ENCODE data around the gene PTK6.
"Not testable (repeated sequence)": the region's sequence is repeated elsewhere in the genome, so short reads cannot be mapped to it uniquely, and the experiment has no call there.

Gene PTK6

DNA sequence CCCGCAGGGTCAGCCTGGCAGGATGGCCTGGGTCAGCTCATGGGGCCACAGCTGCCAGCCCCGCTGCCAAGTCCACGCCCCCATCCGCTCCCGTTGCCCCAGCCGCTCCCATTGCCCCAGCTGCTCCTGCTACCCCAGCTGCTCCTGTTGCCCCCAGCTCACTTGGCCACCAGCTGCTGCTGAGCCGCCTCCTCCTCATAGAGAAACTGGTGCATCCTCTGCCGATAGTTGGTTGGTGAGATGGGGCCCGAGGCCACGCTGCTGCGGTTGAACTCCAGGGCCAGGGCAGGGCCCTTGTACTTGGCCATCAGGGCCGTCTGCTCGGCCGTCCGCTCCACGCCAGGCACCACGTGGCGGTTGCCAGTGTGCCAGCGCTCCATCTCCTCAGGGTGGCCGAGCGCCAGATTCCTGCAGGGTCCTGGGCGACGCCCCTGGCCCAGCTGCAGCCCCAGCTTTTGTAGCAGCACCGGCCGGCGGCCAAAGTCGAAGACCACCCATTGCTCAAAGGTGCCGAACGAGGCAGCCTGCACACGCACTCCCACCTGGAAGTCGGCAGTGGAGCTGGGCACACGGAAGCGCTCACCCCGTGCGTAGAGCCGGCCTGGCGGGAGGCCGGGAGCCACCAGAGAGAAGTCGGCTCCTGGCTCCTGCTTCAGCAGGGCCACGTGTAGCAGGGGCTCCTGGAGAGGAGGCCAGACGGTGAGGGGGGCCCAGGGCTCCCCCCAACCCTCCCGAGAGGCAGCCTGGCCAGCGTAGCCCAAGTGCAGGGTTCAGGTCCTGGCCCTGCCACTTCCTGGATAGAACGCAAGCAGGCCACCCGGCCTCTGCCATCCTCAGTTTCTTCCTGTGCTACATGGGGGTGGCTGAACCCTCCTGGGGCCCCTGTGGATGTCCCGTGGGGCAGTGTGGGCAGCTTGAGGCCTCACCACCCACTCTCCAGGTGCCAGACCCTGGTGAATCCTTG is 32.1 kb upstream of the PTK6 start:
- DNase-seq = no peak

DNA sequence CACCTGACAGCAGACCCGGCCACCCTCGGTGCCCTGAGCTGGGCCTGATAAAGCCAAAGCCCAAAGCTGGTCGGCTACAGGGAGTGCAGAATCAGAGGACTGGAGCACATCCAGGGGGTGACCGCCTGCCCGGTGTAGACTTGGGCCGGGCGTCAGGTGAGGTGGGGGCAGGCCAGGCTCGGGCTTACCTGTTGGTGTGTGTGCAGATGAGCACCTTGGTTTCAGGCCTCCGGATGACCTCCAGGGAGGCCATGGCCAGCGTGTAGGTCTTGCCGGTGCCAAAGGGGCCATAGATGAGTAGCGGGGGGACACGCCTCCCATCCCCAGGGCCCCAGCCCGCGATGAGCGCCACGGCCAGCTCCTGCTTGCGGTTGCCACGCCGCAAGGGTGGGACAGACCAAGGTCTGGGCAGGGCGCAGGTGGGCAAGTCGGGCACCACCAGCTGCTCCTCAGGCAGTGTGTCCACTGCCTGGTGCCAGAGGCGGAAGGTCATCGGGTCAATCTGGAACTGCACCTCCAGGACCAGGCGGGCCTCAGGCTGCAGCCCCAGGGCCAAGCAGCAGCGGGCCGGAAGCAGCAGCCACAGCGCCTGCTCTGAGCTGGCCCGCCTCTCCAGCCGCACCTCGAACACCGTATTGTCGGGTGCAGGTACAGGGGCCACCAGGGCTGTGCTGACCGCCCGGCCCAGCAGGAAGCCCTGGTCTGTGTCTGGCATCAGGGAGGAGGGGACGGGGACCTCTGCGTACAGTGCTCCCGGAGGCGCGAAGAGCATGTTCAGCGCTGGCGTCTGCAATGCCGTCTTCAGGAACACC is 31.2 kb upstream of the PTK6 start:
- DNase-seq = no peak

DNA sequence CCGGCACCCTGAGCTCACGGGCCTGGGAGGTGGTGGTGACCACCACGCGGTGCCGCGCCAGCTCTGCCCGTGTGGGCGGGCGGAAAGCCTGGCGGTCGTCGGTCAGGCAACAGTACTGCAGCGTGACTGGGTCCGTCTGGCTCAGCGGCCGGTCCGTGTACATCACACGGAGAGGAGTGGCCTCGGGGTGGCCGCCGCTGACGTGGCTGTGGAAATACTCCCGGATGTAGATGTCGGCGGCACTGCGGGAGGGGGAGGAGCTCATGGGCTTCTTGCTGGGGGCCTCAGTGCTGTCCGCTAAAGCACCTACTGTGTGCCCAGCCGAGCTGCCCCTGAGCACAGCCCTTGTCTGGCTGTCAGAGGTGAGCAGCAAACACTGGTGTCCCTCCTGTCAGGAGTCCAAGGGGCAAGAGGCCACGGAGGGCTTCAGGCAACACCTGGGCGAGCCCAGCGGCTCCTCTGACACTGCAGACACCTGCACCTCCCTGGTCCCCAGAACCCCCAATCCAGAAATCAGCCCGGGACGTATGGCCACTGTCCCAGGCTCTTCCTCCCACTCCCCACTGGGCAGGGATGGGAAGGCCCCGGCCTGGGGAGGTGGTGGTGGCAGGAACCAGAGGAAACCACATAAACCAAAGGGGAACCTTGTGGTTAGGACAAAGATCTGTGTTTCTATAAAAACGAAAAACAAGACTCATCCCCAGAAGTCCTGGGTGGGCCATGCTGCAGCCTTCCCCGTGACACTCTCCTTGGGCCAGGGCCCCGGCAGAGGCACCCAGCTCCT is 30.4 kb upstream of the PTK6 start:
- peak; percentile 41 for DNase-seq

DNA sequence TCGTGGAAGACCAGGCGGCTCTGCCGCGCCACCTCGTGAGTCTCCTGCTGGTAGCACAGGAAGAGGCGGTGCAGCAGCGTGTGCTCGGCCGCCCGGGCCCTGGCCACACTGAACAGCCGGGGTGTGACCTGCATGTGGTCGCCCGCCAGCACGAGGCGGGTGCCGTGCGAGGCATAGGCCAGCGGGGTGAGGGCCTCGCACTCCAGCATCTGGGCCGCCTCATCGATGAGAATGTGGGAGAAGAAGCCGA is 29.9 kb upstream of the PTK6 start:
- DNase-seq = no peak

DNA sequence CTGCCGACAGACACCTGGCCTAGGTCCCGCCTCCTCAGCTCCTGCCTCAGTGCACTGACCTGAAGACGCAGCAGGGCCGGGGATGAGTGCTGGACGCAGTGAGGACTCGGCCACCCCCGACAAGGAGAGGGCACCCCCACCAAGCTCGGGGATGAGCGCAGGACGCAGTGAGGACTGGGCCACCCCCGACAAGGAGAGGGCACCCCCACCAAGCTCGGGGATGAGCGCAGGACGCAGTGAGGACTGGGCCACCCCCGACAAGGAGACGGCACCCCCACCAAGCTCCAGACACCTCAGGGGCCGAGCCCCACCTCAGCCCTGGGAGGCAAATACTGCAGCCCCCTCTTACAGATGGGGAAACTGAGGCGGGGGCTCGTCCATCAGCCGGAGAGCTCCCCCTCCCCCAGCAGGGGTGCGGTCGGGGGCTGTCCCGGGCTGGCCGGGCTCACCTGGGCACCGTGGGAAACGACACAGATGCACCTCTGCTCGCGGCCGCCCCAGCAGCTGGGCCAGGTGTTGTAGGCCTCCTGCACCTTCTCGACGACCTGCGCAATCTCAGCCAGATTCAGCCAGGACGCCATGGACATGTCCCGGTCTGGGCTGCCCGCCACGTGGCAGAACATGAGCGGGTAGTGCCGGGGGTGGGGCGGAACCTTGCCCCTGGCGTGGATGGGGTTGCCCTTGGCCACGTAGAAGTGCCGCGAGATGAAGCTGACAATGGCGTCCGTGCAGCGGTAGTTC is 29.4 kb upstream of the PTK6 start:
- DNase-seq = no peak

DNA sequence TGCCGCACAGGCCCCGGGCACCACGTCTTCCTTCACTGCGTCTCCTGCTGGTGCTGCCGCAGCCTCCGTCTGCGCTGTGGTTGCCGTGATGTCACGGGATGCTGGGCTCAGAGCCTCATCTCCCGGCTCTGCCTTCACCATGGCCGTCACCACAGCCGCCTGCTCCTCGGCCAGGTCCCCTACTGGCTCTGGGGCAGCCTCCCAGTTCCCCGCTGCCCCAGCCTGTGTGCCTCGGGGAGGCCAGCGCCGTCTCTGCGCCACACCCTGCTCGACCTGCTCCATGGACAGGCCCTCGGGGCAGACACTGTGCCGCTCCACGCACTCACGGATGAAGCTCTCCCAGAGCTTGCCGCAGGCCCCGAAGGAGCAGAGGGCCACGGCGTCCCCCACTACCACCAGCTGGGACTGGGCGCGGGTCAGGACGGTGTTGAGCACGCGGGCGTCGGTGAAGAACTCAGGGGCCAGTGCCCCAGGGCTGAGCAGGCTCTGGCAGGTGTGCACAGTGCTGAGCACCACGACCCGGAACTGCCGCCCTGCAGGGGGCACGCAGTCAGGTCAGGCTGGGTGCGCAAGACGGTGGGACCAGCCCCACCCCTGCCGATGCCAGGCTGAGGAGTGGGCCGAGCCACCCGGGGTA is 28.6 kb upstream of the PTK6 start:
- no peak for DNase-seq

DNA sequence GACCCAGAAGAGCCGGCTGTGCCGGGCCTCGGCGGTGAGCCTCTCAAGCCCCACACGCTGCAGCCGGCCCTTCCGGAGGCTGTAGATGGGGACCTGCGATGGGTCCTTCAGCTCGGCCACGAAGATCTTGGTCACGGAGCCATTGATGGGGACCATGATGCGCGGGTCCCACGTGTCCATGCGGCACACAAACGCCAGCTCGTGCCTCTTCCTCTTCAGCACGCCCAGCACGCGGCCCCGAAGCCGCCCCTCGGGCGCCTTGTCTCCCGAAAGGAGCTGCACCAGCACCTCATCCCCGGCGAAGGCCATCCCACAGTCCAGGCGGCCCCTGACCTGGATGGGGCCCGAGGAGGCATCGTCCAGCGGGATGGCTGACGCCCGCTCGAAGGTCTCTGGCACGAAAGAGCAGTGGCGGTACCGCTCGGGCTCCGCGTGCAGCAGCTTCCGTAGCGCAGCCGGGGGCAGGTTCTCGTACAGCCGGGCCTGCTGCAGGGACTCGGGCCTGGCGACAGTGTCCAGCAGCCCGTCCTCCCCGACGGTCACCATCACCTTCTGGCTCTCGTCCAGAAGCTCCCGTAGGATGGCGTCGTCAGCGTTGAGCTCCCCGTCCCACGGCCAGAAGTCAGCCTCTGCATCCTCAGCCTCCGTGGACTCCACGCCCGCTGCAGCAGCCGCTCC is 28.0 kb upstream of the PTK6 start:
- no peak for DNase-seq

DNA sequence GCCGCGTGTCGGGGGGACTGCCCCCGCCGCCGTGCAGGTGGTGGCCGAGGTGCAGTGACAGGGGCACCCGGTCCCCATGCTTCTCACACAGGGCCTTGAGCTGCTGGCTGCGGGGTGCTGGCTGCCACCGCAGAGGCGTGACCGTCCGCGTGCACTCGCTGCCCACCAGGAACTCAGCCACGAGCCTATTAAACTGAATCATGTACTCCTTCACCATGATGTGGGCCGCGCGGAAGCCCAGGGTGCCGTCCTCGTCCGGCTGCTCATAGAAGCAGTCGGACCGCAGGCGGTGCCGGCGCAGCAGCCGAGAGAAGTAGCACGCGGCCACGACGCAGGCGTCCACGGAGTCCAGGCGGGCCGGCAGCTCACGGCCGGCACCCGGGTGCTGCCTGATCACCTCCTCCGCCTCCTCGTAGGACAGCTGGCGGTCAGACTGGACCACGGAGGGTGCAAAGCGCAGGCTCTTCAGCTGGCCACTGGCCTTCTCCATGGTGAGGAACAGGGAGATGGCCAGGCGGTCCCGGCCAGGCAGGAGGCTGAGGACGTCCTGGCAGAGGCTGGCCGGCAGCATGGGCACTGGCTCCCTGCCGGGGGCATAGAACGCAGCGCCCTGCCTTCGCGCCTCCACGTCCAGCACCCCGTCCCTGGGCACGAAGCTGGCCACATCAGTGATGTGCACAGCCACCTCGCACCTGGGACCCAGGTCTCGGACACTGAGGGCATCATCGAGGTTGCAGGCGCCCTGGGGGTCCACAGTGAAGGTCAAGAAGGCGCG is 27.0 kb upstream of the PTK6 start:
- no peak for DNase-seq

DNA sequence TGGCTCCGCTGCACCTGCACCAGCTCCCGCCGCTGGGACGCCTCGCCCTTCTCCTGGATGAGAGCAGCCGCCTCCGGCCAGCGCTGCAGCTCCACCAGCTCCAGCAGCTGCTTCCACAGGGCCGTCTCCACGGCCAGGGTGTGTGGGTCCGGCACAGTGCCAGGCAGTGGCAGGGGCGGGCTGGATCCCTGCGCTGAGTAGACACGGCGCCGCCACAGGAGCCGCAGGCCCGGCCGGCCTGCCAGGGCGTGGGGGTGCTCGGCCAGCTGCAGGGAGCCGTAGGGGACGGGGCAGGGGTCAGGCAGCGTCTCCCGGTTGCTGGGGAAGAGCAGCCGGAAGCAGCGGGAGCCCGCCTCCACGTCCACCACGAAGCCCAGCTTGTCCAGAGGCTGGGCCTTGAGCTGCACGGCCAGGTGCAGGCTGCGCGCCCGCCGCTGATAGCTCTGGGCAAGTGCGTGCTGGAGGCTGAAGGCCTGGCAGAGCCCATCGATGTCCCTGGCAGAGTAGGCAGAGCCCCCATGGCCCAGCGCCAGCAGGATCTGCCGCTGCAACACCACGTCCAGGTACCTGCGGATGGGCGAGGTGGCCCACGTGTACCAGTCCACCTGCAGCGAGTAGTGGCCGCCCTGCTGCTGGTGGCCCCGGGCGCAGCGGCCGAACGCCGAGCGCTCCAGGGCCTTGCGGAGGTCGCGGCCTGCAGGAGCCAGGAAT is 26.2 kb upstream of the PTK6 start:
- no peak for DNase-seq

DNA sequence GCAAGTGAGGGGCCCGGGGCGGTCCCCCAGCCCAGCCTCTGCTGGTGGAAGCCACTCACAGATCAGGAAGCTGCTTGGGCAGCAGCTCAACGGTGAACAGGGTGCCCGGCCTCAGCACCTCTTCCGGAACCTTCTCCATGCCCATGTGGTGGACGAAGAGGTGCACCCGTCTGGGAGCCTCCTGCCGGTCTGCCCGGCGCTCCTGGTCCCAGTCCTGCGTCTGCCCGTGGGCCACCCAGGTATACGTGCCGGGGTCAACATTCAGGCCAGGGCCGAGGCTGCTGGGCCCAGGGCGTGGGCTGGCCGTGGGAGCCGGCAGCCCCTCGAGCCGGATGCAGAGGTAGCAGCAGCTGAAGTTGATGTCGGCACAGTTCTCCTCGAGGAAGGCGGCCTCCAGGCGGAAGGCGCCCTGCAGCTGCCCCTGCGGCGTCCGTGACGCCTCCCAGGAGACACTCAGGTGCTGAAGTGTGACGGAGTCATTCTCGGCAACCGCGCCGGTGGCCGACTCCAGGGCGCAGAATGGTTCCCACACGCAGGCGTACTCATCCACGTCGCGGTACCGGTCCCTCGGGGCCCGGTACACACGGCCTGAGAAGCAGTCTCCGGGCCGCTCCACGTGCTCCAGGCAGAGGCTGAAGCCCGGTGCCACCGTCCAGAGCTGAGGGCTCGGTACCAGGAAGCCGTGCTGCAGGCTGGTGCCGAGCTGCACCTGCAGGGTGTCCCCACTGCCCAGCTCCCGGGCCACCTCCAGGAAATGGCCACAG is 25.5 kb upstream of the PTK6 start:
- no peak for DNase-seq

DNA sequence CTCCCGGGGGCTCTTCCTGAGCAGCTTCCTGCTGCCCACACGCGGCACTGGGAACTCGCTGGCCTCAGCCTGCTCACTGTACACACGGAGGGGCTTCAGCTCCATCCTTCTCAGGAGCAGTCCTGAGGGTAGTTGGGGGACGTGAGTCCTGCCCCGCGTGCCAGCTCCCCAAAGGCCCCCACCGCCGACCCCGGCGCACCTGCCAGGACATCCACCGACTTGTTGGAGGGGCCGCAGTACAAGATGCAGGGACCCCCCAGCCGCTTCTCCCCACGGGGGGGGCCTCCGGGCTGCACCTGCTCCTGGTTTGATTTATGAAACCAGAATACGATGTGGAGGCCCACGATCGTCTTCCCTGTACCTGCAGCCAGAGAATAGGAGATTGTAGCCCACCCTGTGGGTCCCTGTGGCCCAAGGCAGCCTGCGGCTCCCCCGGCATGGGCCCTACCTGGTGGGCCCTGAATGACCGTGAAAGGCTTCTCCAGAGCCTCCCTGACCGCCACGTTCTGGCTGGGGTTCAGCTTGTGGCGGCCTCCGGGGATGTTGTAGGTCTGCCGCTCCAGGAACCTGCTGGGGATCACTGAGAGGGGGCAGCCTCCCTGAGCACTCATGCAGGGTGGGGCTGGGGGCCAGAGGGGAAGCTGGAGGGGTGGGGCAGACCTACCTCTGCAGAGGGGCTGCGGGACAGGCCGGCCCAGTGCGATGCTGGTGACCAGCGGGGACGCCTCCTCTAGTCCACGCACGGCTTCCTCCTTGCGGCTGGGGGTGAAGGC is 24.6 kb upstream of the PTK6 start:
- no peak for DNase-seq

DNA sequence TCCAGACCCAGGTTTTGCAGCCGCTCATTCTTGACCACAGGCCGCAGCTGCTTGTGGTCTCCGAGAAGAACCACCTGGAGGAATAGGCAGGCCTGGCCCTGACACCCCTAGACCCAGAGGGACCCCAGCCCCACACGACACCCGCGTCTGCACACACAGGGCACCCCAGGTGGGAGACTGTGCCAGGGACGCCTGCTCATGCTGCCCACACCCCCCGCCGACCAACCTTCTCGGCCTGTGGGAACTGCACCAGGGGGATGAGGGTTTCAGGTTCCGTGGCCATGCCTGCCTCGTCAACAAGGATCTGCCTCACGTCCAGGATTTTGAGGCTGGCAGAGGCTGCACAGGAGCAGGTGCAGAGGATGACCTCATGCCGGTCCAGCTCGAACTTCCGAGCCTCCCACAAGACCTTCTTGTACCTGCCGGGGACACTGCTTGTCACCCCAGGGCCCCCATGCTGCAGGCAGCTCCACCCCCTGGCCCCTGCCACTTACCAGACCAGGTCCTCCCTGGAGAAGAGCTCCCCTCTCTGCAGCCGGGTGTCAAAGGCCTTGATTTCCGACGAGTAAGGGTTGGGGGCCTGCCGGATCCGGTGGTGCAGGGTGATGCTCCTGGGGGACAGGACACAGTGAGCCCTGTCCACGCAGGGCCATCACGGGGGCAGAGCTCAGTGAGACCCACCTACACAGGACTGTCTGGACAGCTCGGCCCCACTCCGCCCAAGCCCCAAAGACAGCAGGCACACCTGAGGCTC is 23.9 kb upstream of the PTK6 start:
- DNase-seq = no peak

DNA sequence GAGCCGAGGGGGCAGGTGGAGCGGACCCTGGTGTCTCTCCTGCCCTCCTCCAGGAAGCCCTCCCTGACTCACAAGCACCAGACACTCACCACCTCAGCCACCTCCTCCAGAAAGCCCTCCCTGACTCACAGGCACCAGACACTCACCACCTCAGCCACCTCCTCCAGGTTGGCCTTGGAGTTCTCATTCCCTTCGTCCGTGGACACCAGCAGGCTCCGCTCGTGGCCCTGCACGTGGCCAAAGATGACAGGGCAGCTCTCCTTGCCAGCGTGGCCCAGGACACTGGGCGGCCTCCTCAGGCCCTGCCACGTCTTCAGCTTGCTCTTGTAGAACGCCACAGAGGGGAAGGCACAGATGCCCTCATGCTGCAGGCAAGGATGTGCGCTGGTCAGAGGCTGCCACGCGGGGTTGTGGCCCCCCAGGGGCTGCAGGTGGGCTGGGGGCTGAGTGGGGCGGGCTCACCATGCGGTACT is 23.2 kb upstream of the PTK6 start:
- no peak for DNase-seq

DNA sequence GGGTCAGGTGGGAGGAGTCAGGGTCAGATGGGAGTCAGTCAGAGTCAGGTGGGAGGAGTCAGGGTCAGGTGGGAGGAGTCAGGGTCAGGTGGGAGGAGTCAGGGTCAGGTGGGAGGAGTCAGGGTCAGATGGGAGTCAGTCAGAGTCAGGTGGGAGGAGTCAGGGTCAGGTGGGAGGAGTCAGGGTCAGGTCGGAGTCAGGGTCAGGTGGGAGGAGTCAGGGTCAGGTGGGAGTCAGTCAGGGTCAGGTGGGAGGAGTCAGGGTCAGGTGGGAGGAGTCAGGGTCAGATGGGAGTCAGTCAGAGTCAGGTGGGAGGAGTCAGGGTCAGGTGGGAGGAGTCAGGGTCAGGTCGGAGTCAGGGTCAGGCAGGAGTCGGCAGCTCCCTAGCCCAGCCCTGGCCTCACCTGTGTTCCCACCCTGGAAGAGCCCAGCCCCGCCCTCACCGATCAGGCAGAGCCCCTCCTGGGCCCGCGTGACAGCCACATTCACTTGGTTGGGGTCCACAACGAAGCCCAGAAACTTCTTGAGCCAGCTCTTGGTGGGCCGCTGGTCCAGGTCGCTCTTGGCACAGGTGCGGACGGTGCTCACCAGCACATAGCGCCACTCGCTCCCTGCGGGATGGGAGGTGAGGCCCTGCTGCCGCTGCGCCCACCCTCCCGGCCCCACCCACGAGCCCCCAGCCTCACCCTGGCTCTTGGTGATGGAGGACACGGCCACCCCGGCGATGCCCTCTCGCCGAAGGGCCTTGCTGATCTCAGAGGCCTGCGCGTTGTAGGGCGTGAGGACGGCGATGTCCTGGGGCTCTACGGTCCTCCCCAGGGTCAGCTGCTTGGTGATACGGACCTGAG is 22.5 kb upstream of the PTK6 start:
- DNase-seq = not testable (repeated sequence)

DNA sequence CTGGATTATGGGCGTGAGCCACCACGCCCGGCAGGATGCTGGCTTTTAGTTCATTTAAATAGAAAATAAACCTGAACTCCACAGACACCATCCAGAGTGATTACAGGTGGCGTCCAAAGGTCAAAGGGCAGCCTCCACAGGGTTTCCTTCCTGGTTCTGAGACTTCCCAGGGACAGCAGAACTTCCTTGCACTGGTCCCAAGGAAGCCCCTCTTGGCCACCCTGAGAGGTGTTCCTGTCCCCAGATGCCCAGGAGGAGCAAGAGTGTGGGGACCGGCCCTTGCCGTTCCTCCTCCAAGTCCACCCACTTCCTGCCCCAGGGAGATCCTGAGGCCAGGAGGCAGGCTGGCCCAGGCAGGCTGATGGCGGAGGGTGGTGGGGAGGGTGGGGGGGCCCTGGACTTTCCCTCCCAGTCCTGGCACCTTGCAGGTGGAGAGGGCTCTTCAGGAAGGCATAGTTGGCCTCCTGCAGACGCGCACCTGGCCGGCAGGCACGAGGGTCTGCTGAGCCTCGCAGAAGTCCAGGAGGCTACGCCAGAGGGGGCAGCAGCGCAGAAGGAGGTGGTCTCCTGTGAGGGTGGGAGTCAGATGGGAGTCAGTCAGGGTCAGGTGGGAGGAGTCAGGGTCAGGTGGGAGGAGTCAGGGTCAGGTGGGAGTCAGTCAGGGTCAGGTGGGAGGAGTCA is 21.8 kb upstream of the PTK6 start:
- DNase-seq = no peak

DNA sequence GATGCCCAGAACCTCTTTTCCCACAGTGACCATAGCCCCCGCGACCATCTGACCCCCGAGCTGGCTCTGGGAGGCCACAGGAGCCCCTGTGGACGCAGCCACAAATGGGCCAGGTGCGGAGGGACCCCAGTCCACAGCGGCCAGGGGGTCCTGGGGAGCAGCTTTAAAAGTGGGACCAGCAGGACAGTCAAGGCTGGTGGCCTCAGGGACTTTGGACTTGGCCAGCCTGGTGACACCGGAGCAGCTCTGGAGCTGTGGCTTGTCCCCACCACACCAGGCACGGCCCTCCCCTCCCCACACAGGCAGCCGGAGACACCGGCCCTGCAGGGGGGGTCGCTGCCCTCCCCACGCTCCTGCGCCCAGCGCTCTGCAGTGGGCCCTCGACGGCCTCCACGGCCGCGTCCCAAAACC is 20.3 kb upstream of the PTK6 start:
- DNase-seq = no peak

Measured in KG1 (cell line).